Activated naive CD4-positive, alpha-beta T cell treated with anti-CD3 and anti-CD28 coated beads, Interleukin-2, amount 10 ng/mL, durations not matched to agents 7 days and 5 days (primary cell): ENCODE measurements around the gene FAM83F.
A peak's percentile ranks its signal among the peaks of the same experiment; 100 is the strongest.

ENCODE experiments used
- CTCF ChIA-PET: fragments of 350-600 bp; sonication (Branson Sonifier 250); formaldehyde crosslinking; loops from one replicate; lab custom pipeline; 2021; ENCODE audit warnings: antibody characterized with exemption; lab: Charles Lee
- DNase-seq: peaks from one replicate; pipeline ENCODE4 v3.0.0-alpha.2; 2020
- H3K27ac Mint-ChIP-seq: one replicate; pipeline ENCODE4 v1.8.0; 2021; ENCODE audit warnings: mild to moderate bottlenecking, moderate library complexity, mixed read lengths
- H3K27me3 Mint-ChIP-seq: one replicate; pipeline ENCODE4 v1.8.0; 2021; ENCODE audit warnings: mild to moderate bottlenecking, mixed read lengths
- H3K36me3 Mint-ChIP-seq: one replicate; pipeline ENCODE4 v1.8.0; 2021; ENCODE audit warnings: mixed read lengths
- H3K4me1 Mint-ChIP-seq: one replicate; pipeline ENCODE4 v1.8.0; 2021; ENCODE audit warnings: mixed read lengths
- H3K4me3 Mint-ChIP-seq: one replicate; pipeline ENCODE4 v1.8.0; 2021; ENCODE audit warnings: mild to moderate bottlenecking, moderate library complexity, mixed read lengths
- H3K9me3 Mint-ChIP-seq: one replicate; pipeline ENCODE4 v1.8.0; 2021; ENCODE audit warnings: mixed read lengths

FAM83F gene

GRCh38 chr22:40004836-40005235 lies 10.1 kb downstream of the FAM83F start:
- Mint-ChIP-seq H3K27ac (no peak overlapping the region), H3K9me3 (no peaks in the 10 kb centered on the region), H3K4me1 (peaks cover 8% of the 10 kb centered on the region), H3K36me3 (no peaks in the 10 kb centered on the region), H3K4me3 (no peak overlapping the region), H3K27me3 (peaks cover 91% of the 10 kb centered on the region)
- CTCF ChIA-PET = interaction anchor here (0.6 to 2.2 kb wide), 2 partner anchors 20 to 317 kb away, joined by 3 to 8 read pairs; no protein-coding TSS in a partner anchor
- DNase-seq = no peak

GRCh38 chr22:40006641-40007040 lies 11.9 kb downstream of the FAM83F start:
- Mint-ChIP-seq H3K4me1 (peaks cover 18% of the 10 kb centered on the region), H3K4me3 (no peak overlapping the region), H3K9me3 (no peaks in the 10 kb centered on the region), H3K27ac (no peak overlapping the region), H3K36me3 (no peaks in the 10 kb centered on the region), H3K27me3 (peaks cover 83% of the 10 kb centered on the region)
- CTCF ChIA-PET = no interaction called here
- no peak for DNase-seq

DNA sequence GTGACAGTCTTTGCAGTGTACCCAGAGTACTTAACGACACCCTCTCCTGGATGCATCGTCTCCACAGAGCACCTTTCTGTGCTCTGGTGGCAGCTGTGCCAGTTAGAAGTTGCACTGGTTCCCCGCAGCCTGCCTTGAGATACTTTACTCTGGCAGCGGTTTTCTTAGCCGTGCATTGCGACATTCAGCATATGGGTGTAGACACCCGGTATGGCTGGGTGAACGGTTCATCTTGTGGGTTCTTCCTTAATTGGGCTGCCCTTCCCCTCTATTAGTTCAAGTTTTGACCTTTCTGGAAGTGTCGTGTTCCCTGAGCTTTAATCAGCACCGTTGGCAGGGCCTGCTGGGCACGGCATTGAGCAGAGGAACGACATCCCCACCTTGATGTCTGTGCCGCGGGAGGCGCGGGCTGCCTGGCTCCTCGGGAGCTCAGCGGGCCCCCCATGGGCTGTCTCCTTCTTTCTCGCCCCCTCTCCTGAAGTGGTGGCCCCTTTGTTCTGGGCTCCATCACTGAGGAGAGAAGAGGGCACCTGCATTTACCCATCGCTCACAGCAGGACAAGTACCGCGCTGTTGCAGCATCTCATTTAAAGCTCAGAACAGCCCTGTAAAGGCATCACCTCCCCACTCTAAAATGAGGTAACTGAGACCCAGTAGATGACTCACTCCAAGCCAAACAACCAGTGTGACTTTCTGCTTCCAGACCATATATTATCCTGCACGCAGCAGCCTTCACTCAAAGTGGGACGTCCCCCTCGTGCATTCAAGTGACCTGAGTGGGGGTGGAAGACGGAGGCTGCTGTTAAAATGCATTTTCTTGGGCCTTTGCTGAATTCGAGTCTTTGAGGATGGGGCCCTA lies 13.3 kb downstream of the FAM83F start:
- no peak for DNase-seq
- Mint-ChIP-seq H3K9me3 (no peaks in the 10 kb centered on the region), H3K36me3 (no peaks in the 10 kb centered on the region), H3K4me1 (peaks cover 19% of the 10 kb centered on the region), H3K27me3 (peaks cover 74% of the 10 kb centered on the region), H3K4me3 (no peak overlapping the region), H3K27ac (no peak overlapping the region)
- CTCF ChIA-PET = no interaction called here

DNA sequence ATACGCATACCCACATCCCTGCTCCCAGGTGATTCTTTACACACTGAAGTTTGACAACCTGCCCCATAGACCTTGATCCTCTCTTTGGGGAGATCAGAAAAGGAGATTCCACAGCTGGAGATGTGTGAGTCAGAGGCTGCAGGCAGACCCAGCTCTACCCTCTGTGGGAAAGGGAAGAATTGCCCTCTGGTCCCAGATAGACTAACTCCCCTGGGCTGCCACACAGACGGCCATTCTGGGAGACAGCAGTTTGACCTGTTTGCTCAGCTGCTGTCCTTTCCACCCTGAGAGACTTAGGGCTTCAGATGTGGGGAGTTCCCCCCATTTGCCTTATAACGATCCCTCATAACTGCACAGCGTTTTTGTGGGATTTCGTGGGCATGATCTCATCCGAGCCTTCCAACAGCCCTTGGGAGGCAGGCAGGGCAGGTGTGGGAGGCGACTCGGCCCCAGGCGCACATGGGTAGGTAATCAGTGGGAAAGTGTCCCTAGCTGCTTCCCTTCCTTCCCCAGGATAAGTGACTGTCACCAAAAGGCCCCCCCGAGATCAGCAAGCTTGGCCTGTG lies 14.1 kb downstream of the FAM83F start:
- Mint-ChIP-seq H3K4me3 (no peak overlapping the region), H3K27me3 (peaks cover 68% of the 10 kb centered on the region), H3K36me3 (no peaks in the 10 kb centered on the region), H3K9me3 (no peaks in the 10 kb centered on the region), H3K27ac (no peak overlapping the region), H3K4me1 (peaks cover 19% of the 10 kb centered on the region)
- CTCF ChIA-PET = interaction anchor here (0.8 to 2.2 kb wide), 4 partner anchors 12 to 473 kb away, joined by 3 to 15 read pairs (median 4); no protein-coding TSS in a partner anchor
- no peak for DNase-seq

DNA sequence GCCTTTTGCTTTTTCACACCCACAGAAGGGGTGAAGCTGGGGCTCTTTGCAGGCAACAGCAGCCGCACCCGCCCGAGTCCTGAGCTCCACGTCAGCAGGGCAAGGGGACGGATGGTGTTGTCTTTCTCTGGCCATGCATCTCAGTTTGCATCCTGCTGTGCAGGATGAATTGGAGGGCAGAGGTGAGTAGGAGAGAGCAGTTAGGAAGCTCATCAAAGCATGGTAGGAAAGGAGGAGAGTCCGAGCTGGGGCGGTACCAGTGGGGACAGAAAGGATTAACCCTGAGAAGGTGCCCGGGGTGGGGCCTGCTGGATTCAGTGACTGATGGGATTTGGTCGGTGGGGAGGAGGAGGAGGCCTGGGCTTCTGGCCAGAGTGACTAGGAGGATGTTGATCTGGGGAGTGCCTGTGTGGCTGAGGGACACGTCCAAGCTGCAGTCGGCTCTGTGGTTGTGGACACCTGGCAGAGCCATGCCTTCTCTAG lies 14.6 kb downstream of the FAM83F start:
- Mint-ChIP-seq H3K27me3 (peaks cover 70% of the 10 kb centered on the region), H3K4me3 (peak overlapping the region; percentile 50), H3K36me3 (no peaks in the 10 kb centered on the region), H3K27ac (peak overlapping the region; percentile 71), H3K4me1 (peaks cover 19% of the 10 kb centered on the region), H3K9me3 (no peaks in the 10 kb centered on the region)
- CTCF ChIA-PET = interaction anchor here (0.8 to 2.2 kb wide), 7 partner anchors 12 to 474 kb away, joined by 3 to 15 read pairs (median 3); no protein-coding TSS in a partner anchor
- no peak for DNase-seq

GRCh38 chr22:40009951-40010671 lies 15.4 kb downstream of the FAM83F start:
- CTCF ChIA-PET = interaction anchor here (0.8 to 2.2 kb wide), 8 partner anchors 13 to 475 kb away, joined by 3 to 15 read pairs (median 3); no protein-coding TSS in a partner anchor
- Mint-ChIP-seq H3K36me3 (no peaks in the 10 kb centered on the region), H3K27ac (peak overlapping the region; percentile 71), H3K4me1 (peaks cover 19% of the 10 kb centered on the region), H3K9me3 (no peaks in the 10 kb centered on the region), H3K4me3 (peak overlapping the region; percentile 50), H3K27me3 (peaks cover 71% of the 10 kb centered on the region)
- peak; percentile 66 for DNase-seq

DNA sequence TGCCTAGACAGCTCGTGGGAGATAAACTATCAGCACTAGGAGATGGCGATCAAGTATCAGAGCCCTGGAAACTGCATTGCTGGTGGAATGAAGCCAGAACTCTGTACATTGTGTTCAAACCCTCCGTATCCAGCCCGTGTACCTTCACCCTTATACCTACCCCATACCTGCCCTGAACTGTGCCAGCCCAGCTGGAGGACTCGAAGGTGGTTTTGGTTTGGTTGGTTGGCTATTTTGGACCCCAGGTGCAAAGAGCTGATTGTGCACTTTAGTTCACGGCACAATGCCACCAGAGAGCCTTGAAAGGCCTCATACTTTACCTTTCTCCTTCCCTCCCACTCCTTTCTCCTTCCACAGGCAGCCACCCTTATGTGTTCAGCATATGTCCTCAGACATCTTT lies 16.0 kb downstream of the FAM83F start:
- peaks cover 64% of the 10 kb centered on the region for H3K27me3 Mint-ChIP-seq
- no peak overlapping the region for H3K4me3 Mint-ChIP-seq
- H3K9me3 Mint-ChIP-seq = no peaks in the 10 kb centered on the region
- no peak overlapping the region for H3K27ac Mint-ChIP-seq
- DNase-seq = no peak
- H3K36me3 Mint-ChIP-seq = no peaks in the 10 kb centered on the region
- CTCF ChIA-PET = interaction anchor here (1.0 to 2.2 kb wide), 6 partner anchors 14 to 475 kb away, joined by 3 to 15 read pairs (median 4); no protein-coding TSS in a partner anchor
- peaks cover 19% of the 10 kb centered on the region for H3K4me1 Mint-ChIP-seq

- Mint-ChIP-seq H3K27ac (no peak overlapping the region), H3K4me1 (peaks cover 16% of the 10 kb centered on the region), H3K9me3 (no peaks in the 10 kb centered on the region), H3K36me3 (no peaks in the 10 kb centered on the region), H3K27me3 (peaks cover 26% of the 10 kb centered on the region), H3K4me3 (no peak overlapping the region)
- CTCF ChIA-PET = no interaction called here
- DNase-seq = no peak
Measured at GRCh38 chr22:40014667-40015248, 20.0 kb downstream of the FAM83F start.

DNA sequence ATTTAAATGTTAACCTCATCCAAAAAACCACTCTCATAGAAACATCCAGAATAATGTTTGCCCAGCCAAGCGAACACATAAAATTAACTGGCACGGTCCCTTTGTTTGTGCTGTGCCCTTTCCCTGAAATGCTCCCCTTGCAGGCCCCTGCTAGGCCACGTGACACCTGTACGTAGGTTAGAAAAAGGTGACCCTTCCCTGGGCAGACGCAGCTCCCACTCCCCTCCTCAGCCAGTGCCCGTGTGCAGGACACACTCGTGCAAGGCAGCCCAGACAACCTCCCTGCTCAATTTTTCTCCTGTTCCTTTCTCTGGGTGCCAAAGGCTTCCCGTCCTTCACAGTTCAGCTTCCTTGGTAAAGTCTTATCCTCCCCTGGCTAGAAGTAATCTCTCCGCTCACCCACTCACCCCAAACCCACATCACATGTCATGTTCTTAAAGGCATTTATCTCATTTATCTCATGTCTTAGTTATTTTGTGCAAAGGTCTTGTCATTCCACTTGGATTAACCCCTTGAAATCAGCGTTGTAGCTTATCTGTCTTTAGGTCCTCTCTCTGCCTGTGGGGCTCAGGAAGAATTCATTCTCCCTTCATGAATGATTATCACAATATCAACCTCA lies 20.7 kb downstream of the FAM83F start:
- Mint-ChIP-seq H3K4me1 (peaks cover 9% of the 10 kb centered on the region), H3K4me3 (no peak overlapping the region), H3K36me3 (no peaks in the 10 kb centered on the region), H3K27me3 (peaks cover 19% of the 10 kb centered on the region), H3K27ac (no peak overlapping the region), H3K9me3 (no peaks in the 10 kb centered on the region)
- CTCF ChIA-PET = interaction anchor here (0.6 to 1.3 kb wide), 2 partner anchors 9 to 518 kb away, joined by 3 to 10 read pairs; no protein-coding TSS in a partner anchor
- DNase-seq = no peak

DNA sequence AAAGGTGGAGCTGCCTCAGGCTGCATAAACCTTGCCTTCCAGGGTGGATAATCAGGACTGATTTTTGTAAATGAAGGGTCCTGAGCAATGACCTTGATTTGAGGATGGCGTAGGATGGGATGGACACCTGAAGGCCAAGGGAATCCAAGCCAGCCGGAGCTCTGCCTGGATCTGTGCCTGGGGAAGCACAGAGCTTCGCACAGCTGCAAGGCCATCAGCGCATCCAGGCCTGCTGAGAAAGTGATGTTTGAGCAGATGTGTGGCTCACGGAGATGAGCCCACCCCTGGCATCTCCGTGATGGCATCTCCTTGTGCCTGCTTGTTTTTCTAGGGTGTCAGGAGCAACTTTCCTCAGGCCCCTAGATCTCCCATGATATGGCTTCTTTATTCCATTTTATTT lies 23.3 kb downstream of the FAM83F start:
- Mint-ChIP-seq H3K27ac (no peak overlapping the region), H3K4me1 (peaks cover 4% of the 10 kb centered on the region), H3K4me3 (no peak overlapping the region), H3K36me3 (no peaks in the 10 kb centered on the region), H3K27me3 (peaks cover 10% of the 10 kb centered on the region), H3K9me3 (no peaks in the 10 kb centered on the region)
- CTCF ChIA-PET = interaction anchor here (0.7 to 1.6 kb wide), 3 partner anchors 15 to 481 kb away, joined by 3 to 4 read pairs (median 3); no protein-coding TSS in a partner anchor
- no peak for DNase-seq

GRCh38 chr22:40019100-40019499 lies 24.3 kb downstream of the FAM83F start:
- H3K4me1 Mint-ChIP-seq = peaks cover 4% of the 10 kb centered on the region
- H3K4me3 Mint-ChIP-seq = no peak overlapping the region
- no peak overlapping the region for H3K27ac Mint-ChIP-seq
- no peaks in the 10 kb centered on the region for H3K36me3 Mint-ChIP-seq
- CTCF ChIA-PET = no interaction called here
- H3K27me3 Mint-ChIP-seq = peaks cover 7% of the 10 kb centered on the region
- no peaks in the 10 kb centered on the region for H3K9me3 Mint-ChIP-seq
- DNase-seq = no peak

GRCh38 chr22:40020956-40021355 lies 26.2 kb downstream of the FAM83F start:
- Mint-ChIP-seq H3K36me3 (no peaks in the 10 kb centered on the region), H3K27ac (no peak overlapping the region), H3K9me3 (no peaks in the 10 kb centered on the region), H3K27me3 (no peaks in the 10 kb centered on the region), H3K4me3 (no peak overlapping the region), H3K4me1 (peaks cover 4% of the 10 kb centered on the region)
- DNase-seq = no peak
- CTCF ChIA-PET = interaction anchor here (2.2 to 5.2 kb wide), 2 partner anchors 481 to 486 kb away, joined by 10 to 45 read pairs; no protein-coding TSS in a partner anchor

DNA sequence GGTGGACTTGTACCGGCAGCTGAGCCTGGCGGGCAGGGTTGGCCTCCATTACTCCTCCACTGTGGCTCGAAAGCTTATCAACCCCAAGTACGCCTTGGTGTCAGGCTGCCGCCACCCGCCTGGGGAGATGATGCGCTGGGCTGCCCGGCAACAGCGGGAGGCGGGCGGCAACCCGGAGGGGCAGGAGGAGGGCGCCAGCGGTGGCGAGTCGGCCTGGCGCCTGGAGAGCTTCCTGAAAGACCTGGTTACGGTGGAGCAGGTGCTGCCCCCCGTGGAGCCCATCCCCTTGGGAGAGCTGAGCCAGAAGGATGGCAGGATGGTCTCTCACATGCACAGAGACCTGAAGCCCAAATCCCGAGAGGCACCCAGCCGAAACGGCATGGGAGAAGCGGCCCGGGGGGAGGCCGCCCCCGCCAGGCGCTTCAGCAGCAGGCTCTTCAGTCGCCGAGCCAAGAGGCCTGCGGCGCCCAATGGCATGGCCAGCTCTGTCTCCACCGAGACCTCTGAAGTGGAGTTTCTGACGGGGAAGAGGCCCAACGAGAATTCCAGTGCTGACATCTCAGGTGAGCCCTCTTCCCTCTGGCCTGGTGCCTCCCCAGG lies 26.7 kb downstream of the FAM83F start:
- CTCF ChIA-PET = interaction anchor here (0.9 to 5.2 kb wide), 3 partner anchors 478 to 487 kb away, joined by 4 to 45 read pairs (median 10); no protein-coding TSS in a partner anchor
- Mint-ChIP-seq H3K27ac (no peak overlapping the region), H3K27me3 (no peaks in the 10 kb centered on the region), H3K4me3 (no peak overlapping the region), H3K4me1 (peaks cover 4% of the 10 kb centered on the region), H3K9me3 (no peaks in the 10 kb centered on the region), H3K36me3 (no peaks in the 10 kb centered on the region)
- no peak for DNase-seq
